ENCODE results near the gene PANK2. TPM values are rescaled to one million over a fixed set of nuclear protein-coding genes. Genes with fewer than 3 reads are reported as not detected.

The PANK2 gene
- total RNA-seq, 1 experiment from 2014 or later = 77.4 TPM

DNA sequence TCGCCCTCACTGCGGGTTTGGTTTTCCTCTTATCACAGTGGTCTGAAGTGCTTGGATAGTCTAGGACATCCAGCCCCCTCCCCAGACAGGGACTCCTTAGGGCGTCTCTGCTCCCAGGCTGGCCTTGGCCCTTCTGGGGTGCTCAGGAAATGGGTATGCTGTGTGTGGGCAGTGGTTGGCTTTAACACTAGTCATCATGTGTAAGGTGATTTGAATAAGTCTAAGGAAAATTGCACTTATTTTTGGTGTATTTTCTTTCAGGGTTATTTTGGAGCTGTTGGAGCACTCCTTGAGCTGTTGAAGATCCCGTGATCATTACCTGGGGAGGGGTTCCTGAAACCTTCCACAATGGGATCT lies 33.8 kb downstream of the PANK2 start:
- ChIA-PET CTCF (interaction anchor here (0.6 kb wide), 1 partner anchor 69 kb away, joined by 3 read pairs; no protein-coding TSS in a partner anchor), POLR2A (ENCODE audit: low non-redundant PET) (no interaction called here)
- no TSS peak for BruUV-seq (replicated peaks)
- Histone ChIP-seq H3K4me1 (ENCODE audit: insufficient read depth, low read length, poor library complexity, severe bottlenecking) (peaks cover 15% of the 10 kb centered on the region), H3K9me3 (ENCODE audit: low read depth, low read length, poor library complexity, severe bottlenecking) (no peaks in the 10 kb centered on the region), H3K27me3 (replicated peaks; ENCODE audit: insufficient read depth, low read depth, low read length, poor library complexity) (no peaks in the 10 kb centered on the region), H3K27ac (ENCODE audit: low read depth, low read length, poor library complexity, severe bottlenecking) (no peak overlapping the region), H3K4me3 (ENCODE audit: low read depth, low read length, poor library complexity, severe bottlenecking) (no peak overlapping the region), H3K36me3 (ENCODE audit: insufficient read depth, low read length, poor library complexity, severe bottlenecking) (peaks cover 46% of the 10 kb centered on the region)
- no peak for DNase-seq (ENCODE audit: low spot score)
- TF ChIP-seq, protein P1, sequence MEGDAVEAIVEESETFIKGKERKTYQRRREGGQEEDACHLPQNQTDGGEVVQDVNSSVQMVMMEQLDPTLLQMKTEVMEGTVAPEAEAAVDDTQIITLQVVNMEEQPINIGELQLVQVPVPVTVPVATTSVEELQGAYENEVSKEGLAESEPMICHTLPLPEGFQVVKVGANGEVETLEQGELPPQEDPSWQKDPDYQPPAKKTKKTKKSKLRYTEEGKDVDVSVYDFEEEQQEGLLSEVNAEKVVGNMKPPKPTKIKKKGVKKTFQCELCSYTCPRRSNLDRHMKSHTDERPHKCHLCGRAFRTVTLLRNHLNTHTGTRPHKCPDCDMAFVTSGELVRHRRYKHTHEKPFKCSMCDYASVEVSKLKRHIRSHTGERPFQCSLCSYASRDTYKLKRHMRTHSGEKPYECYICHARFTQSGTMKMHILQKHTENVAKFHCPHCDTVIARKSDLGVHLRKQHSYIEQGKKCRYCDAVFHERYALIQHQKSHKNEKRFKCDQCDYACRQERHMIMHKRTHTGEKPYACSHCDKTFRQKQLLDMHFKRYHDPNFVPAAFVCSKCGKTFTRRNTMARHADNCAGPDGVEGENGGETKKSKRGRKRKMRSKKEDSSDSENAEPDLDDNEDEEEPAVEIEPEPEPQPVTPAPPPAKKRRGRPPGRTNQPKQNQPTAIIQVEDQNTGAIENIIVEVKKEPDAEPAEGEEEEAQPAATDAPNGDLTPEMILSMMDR (conservative IDR thresholded peaks at IDR 0.05; ENCODE audit: low read depth, low read length) = no peak
- TF ChIP-seq EZH2 (IDR thresholded peaks at IDR 0.05; ENCODE audit: borderline replicate concordance, low read depth, low read length, poor library complexity, severe bottlenecking) = no peak
- intact Hi-C loops (cut with micrococcal nuclease; ENCODE audit: unreplicated experiment) = no loop called here

DNA sequence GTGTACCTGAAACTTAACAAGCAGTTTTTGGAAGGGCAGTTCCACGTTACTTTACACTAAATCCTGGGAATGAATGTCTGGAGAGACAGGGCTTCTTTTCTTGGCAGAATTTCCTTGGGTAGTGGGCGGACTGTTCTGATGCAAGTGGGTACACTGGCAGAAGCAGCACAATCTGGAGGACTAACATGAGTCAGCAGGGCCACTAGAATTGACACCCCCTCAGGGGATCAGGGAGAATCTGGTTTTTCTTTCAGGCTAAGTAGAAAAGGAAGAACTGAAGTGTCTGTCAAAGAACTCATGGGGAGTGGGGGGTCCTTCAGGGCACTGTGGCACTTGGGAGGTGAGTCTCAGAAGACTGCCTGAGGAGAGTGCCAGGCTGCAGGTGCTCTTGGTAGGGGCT lies 34.6 kb downstream of the PANK2 start:
- H3K4me1 ChIP-seq (ENCODE audit: insufficient read depth, low read length, poor library complexity, severe bottlenecking) = peaks cover 15% of the 10 kb centered on the region
- BruUV-seq (replicated peaks) = no TSS peak
- H3K36me3 ChIP-seq (ENCODE audit: insufficient read depth, low read length, poor library complexity, severe bottlenecking) = peaks cover 37% of the 10 kb centered on the region
- H3K27ac ChIP-seq (ENCODE audit: low read depth, low read length, poor library complexity, severe bottlenecking) = peak overlapping the region; percentile 64
- no peak overlapping the region for H3K4me3 ChIP-seq (ENCODE audit: low read depth, low read length, poor library complexity, severe bottlenecking)
- peak; percentile 58 for DNase-seq (ENCODE audit: low spot score)
- CTCF ChIA-PET = no interaction called here
- H3K9me3 ChIP-seq (ENCODE audit: low read depth, low read length, poor library complexity, severe bottlenecking) = no peaks in the 10 kb centered on the region
- TF ChIP-seq, protein P1 (conservative IDR thresholded peaks at IDR 0.05; ENCODE audit: low read depth, low read length) = no peak
- TF ChIP-seq EZH2 (IDR thresholded peaks at IDR 0.05; ENCODE audit: borderline replicate concordance, low read depth, low read length, poor library complexity, severe bottlenecking) = no peak
- POLR2A ChIA-PET (ENCODE audit: low non-redundant PET) = no interaction called here
- intact Hi-C loops (cut with micrococcal nuclease; ENCODE audit: unreplicated experiment) = no loop called here
- H3K27me3 ChIP-seq (replicated peaks; ENCODE audit: insufficient read depth, low read depth, low read length, poor library complexity) = no peaks in the 10 kb centered on the region

DNA sequence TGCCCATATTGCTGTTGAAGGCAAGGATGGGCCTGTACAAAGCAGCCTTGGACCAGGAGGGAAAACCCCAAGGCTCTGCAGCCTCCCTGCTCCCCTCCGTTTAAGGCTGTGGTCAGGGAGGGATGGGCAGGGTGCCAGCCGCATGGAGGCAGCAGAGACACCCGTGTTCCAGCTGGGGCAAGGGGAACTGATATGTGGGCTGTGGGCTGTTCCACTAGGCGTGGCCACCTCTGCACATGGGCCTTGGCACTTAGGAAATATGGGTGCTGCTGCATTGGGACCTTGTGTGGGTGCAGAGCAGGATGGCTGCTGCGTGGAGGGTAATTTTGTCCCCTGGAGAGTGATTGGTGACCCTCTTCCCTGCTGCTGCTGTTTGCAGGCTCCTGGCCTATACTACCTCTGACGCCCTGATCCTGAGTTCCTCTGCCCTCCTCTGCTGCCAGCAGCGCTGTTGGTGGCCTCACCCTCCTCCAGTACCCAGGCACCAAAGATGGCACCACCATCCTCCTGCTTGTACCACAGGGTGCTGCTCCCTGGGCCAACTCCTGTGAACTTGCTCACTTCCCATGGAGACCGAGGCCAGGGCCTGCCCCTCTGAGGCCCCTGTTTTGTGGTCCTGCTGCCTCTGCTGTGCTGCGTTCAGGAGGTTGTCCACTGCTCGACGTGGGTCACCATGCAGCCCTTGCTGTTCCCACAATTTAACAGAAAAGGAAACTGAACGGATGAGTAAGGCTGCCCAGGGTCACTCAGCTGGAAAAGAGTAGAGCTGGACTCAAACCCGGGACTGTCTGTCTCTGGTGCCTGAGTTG lies 35.3 kb downstream of the PANK2 start:
- no peak overlapping the region for H3K4me3 ChIP-seq (ENCODE audit: low read depth, low read length, poor library complexity, severe bottlenecking)
- peaks cover 30% of the 10 kb centered on the region for H3K36me3 ChIP-seq (ENCODE audit: insufficient read depth, low read length, poor library complexity, severe bottlenecking)
- no peaks in the 10 kb centered on the region for H3K9me3 ChIP-seq (ENCODE audit: low read depth, low read length, poor library complexity, severe bottlenecking)
- H3K27ac ChIP-seq (ENCODE audit: low read depth, low read length, poor library complexity, severe bottlenecking) = peak overlapping the region; percentile 64
- intact Hi-C loops (cut with micrococcal nuclease; ENCODE audit: unreplicated experiment) = no loop called here
- ChIA-PET CTCF (no interaction called here), POLR2A (ENCODE audit: low non-redundant PET) (no interaction called here)
- H3K4me1 ChIP-seq (ENCODE audit: insufficient read depth, low read length, poor library complexity, severe bottlenecking) = peaks cover 15% of the 10 kb centered on the region
- BruUV-seq (replicated peaks) = no TSS peak
- DNase-seq (ENCODE audit: low spot score) = no peak
- TF ChIP-seq, protein P1 (conservative IDR thresholded peaks at IDR 0.05; ENCODE audit: low read depth, low read length) = no peak
- no peak for TF ChIP-seq EZH2 (IDR thresholded peaks at IDR 0.05; ENCODE audit: borderline replicate concordance, low read depth, low read length, poor library complexity, severe bottlenecking)
- H3K27me3 ChIP-seq (replicated peaks; ENCODE audit: insufficient read depth, low read depth, low read length, poor library complexity) = no peaks in the 10 kb centered on the region

All from A673 (cell line).